GM23248 (cell line): ENCODE results near the gene IGSF21.

Experiments used
- EZH2 ChIP-seq: fragments of 200-600 bp; sonication (generic); IDR thresholded peaks from 2 replicates; pipeline ENCODE4 v1.6.1; 2018; ENCODE audit warnings: antibody characterized with exemption, mild to moderate bottlenecking; ENCODE audit not compliant: insufficient read depth, poor library complexity, severe bottlenecking
- EZH2phosphoT487 ChIP-seq: fragments of 200-600 bp; sonication (generic); IDR thresholded peaks from 2 replicates; pipeline ENCODE4 v1.6.1; 2018; ENCODE audit warnings: antibody characterized with exemption, moderate library complexity, mild to moderate bottlenecking, low read depth; ENCODE audit not compliant: insufficient read depth

- TF ChIP-seq EZH2phosphoT487: no peak
- no peak for TF ChIP-seq EZH2
Measured at GRCh38 chr1:18363436-18363835, 255.8 kb downstream of the IGSF21 start.
